SU-DHL-6 (cell line): ENCODE measurements around the gene MAD2L1BP.
"Not testable (repeated sequence)": the region's sequence is repeated elsewhere in the genome, so short reads cannot be mapped to it uniquely, and the experiment has no call there.

Experiments used
- H2AFZ ChIP-seq: fragments of 200-600 bp; sonication (generic); 2 replicates; pipeline ENCODE4 v1.6.1; 2014; ENCODE audit warnings: low read depth, mild to moderate bottlenecking, moderate library complexity, mixed read lengths, antibody characterized with exemption, low read length; ENCODE audit not compliant: severe bottlenecking
- H3F3A ChIP-seq: fragments of 200-600 bp; shearing (Covaris generic); 2 replicates; pipeline ENCODE4 v1.6.0; 2016; ENCODE audit warnings: antibody characterized with exemption, mild to moderate bottlenecking; ENCODE audit not compliant: insufficient read depth
- H3K27ac ChIP-seq: fragments of 200-600 bp; sonication (generic); 2 replicates; pipeline ENCODE4 v1.5.1; 2016; ENCODE audit warnings: low read depth, mild to moderate bottlenecking, low read length, moderate library complexity, mixed read lengths
- H3K27me3 ChIP-seq: fragments of 200-600 bp; sonication (generic), shearing (Covaris generic); 2 replicates; pipeline ENCODE4 v1.6.0; 2014; ENCODE audit warnings: mild to moderate bottlenecking, low read length
- H3K36me3 ChIP-seq: fragments of 200-600 bp; sonication (generic); 2 replicates; pipeline ENCODE4 v1.6.1; 2014; ENCODE audit warnings: mild to moderate bottlenecking, low read length, mixed read lengths
- H3K4me2 ChIP-seq: fragments of 300-600, 200-600 bp; shearing (Covaris generic), sonication (generic); 2 replicates; pipeline ENCODE4 v1.6.0; 2014; ENCODE audit warnings: low read length, low read depth, mild to moderate bottlenecking; ENCODE audit not compliant: poor library complexity, severe bottlenecking
- H3K4me3 ChIP-seq: fragments of 200-600 bp; sonication (generic); 2 replicates; pipeline ENCODE4 v1.5.1; 2014; ENCODE audit warnings: antibody characterized with exemption, low read length, mild to moderate bottlenecking, mixed read lengths; ENCODE audit not compliant: insufficient read depth, poor library complexity, severe bottlenecking
- H3K79me2 ChIP-seq: fragments of 200-600 bp; sonication (generic); 2 replicates; pipeline ENCODE4 v1.6.1; 2014; ENCODE audit warnings: mild to moderate bottlenecking, low read length, moderate library complexity; ENCODE audit not compliant: insufficient read depth
- H3K9ac ChIP-seq: fragments of 200-600 bp; sonication (generic); 2 replicates; pipeline ENCODE4 v1.7.0; 2014; ENCODE audit warnings: mild to moderate bottlenecking, low read length
- H3K9me2 ChIP-seq: fragments of 200-600 bp; sonication (generic); replicated peaks from 2 replicates; pipeline ENCODE4 v1.6.1; 2014; ENCODE audit warnings: low read length; ENCODE audit not compliant: insufficient read depth
- H3K9me3 ChIP-seq: fragments of 200-600 bp; sonication (generic); 2 replicates; pipeline ENCODE4 v1.6.1; 2014; ENCODE audit warnings: low read length, mixed read lengths; ENCODE audit not compliant: insufficient read depth
- H4K20me1 ChIP-seq: fragments of 200-600 bp; sonication (generic); 2 replicates; pipeline ENCODE4 v1.6.1; 2014; ENCODE audit warnings: low read depth, mild to moderate bottlenecking, antibody characterized with exemption, low read length, moderate library complexity, mixed read lengths
- EZH2phosphoT487 ChIP-seq: fragments of 200-600 bp; sonication (generic), shearing (Covaris generic); conservative IDR thresholded peaks from 2 replicates; pipeline ENCODE4 v1.6.1; 2018; ENCODE audit warnings: mild to moderate bottlenecking, antibody characterized with exemption, low read length, moderate library complexity, mixed read lengths
- TF ChIP-seq, protein P1 (sequence below): fragments of 200-600 bp; sonication (generic); IDR thresholded peaks from one replicate; pipeline ENCODE4 v1.5.1; 2017; ENCODE audit warnings: antibody characterized with exemption, mild to moderate bottlenecking, low read length, moderate library complexity; ENCODE audit not compliant: insufficient read depth, poor library complexity, severe bottlenecking

MAD2L1BP gene

DNA sequence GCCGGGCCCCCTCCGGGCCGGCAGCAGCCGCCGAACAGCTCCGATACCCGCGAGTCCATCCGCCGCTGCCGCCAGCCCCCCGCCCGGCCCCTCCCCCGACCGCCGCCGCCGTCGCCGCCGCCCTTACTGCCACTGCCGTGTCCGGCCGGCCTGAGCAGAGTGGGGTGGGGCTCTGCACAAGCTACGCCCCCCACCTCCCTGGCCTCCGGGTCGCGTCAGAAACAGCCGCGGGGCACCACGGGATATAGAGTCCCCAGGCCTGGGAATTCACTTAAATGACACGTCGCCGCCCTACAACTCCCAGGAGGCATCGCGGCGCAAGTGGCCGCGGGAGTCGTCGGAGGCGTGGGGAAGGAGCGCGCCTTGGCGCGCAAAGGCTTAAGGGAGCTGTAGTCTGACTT is 6.5 kb upstream of the MAD2L1BP start, which contains the start of gene GTPBP2:
GTPBP2 (minus strand) TSS at position 161 of the 401 bp plus-strand sequence; CDS start at position 59, 102 bp downstream.
- Histone ChIP-seq H3F3A (peaks cover 13% of the 10 kb centered on the region), H3K27me3 (no peaks in the 10 kb centered on the region), H3K9me2 (no peaks in the 10 kb centered on the region), H3K9ac (peak within 1 kb of the TSS; percentile 76), H2AFZ (peak within 1 kb of the TSS; percentile 69), H3K4me2 (peak within 1 kb of the TSS; percentile 69), H3K36me3 (no peaks in the 10 kb centered on the region), H3K27ac (peak within 1 kb of the TSS; percentile 80), H3K4me3 (peak within 1 kb of the TSS; percentile 78), H3K9me3 (no peaks in the 10 kb centered on the region), H3K79me2 (peaks cover 20% of the 10 kb centered on the region), H4K20me1 (no peaks in the 10 kb centered on the region)
- TF ChIP-seq, protein P1, sequence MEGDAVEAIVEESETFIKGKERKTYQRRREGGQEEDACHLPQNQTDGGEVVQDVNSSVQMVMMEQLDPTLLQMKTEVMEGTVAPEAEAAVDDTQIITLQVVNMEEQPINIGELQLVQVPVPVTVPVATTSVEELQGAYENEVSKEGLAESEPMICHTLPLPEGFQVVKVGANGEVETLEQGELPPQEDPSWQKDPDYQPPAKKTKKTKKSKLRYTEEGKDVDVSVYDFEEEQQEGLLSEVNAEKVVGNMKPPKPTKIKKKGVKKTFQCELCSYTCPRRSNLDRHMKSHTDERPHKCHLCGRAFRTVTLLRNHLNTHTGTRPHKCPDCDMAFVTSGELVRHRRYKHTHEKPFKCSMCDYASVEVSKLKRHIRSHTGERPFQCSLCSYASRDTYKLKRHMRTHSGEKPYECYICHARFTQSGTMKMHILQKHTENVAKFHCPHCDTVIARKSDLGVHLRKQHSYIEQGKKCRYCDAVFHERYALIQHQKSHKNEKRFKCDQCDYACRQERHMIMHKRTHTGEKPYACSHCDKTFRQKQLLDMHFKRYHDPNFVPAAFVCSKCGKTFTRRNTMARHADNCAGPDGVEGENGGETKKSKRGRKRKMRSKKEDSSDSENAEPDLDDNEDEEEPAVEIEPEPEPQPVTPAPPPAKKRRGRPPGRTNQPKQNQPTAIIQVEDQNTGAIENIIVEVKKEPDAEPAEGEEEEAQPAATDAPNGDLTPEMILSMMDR = no peak
- TF ChIP-seq EZH2phosphoT487 = no peak

DNA sequence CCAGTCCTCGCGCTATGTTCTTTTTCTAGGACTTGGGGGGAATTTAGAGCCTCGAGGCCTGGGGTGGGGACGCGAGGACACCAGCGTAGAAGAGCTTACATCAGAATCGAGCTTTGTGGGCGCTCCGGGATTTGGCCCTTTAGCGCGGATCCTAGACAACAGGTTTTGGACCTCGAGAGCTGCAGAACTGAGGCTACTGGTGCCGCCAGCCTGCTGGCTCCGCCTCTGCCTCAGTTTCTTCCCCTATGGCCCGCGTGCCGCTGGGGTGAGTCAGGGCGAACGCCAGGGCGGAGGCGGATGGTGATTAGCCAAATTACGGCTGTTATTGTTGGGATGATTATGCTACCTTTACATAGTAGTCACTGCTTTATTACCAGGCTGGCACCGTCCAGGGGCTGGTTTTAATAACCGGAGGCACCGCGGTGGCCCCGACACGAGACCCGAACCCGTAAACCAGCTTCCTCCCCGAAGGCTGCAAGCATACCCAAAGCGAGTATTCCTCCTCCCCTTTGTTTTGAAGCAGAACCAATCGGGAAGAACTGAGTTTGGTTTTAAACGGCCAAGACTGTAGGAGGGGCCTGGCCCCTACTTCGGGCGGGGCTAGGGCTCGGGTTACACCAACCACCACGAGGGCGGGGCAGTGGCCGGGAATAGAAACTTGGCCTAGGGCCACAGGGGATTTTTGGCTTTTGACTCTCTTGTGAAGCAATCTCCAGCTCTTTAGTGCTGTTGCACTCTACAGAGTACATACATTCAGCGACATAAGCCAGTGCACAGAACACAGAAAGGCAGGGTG is 5.9 kb upstream of the MAD2L1BP start:
- no peak for TF ChIP-seq EZH2phosphoT487
- TF ChIP-seq, protein P1 = no peak
- Histone ChIP-seq H3K79me2 (peaks cover 20% of the 10 kb centered on the region), H4K20me1 (no peaks in the 10 kb centered on the region), H3K9me2 (no peaks in the 10 kb centered on the region), H3K36me3 (no peaks in the 10 kb centered on the region), H3K4me3 (peak overlapping the region; percentile 61), H3K27ac (peak overlapping the region; percentile 80), H3K9ac (peak overlapping the region; percentile 67), H3K4me2 (peak overlapping the region; percentile 62), H3K9me3 (no peaks in the 10 kb centered on the region), H2AFZ (peak overlapping the region; percentile 69), H3K27me3 (no peaks in the 10 kb centered on the region), H3F3A (peaks cover 14% of the 10 kb centered on the region)

- Histone ChIP-seq H3K4me3 (no peak overlapping the region), H3K79me2 (peaks cover 24% of the 10 kb centered on the region), H3K4me2 (no peak overlapping the region), H3K9ac (no peak overlapping the region), H3K27me3 (no peaks in the 10 kb centered on the region), H3F3A (peaks cover 22% of the 10 kb centered on the region), H3K9me3 (no peaks in the 10 kb centered on the region), H3K36me3 (no peaks in the 10 kb centered on the region), H4K20me1 (no peaks in the 10 kb centered on the region), H2AFZ (no peak overlapping the region), H3K27ac (peak overlapping the region; percentile 44), H3K9me2 (no peaks in the 10 kb centered on the region)
- TF ChIP-seq, protein P1 = no peak
- no peak for TF ChIP-seq EZH2phosphoT487
These were observed 4.5 kb upstream of the MAD2L1BP start for GRCh38 chr6:43630980-43631619.

- Histone ChIP-seq H3F3A (peaks cover 24% of the 10 kb centered on the region), H3K79me2 (peaks cover 30% of the 10 kb centered on the region)
- H3K4me3 ChIP-seq, H3K9me3 ChIP-seq, H3K9ac ChIP-seq, H2AFZ ChIP-seq, H3K4me2 ChIP-seq, H3K27me3 ChIP-seq, H3K36me3 ChIP-seq, H4K20me1 ChIP-seq, H3K9me2 ChIP-seq, H3K27ac ChIP-seq: not testable (repeated sequence)
These were observed 2.6 kb upstream of the MAD2L1BP start for GRCh38 chr6:43633002-43633401.
